Stimulated activated CD4-positive, alpha-beta T cell treated with anti-CD3 and anti-CD28 coated beads, Interleukin-4, amount 100 ng/mL, for 48 hours (primary cell): ENCODE data around the gene PTRH2.
"Not testable (repeated sequence)": the region's sequence is repeated elsewhere in the genome, so short reads cannot be mapped to it uniquely, and the experiment has no call there.

Experiments used
- DNase-seq, 2 donors: peaks; one replicate each; pipeline ENCODE4 v3.0.0-alpha.2; 2020; ENCODE audit warnings: low read depth in 2 of 2

Gene PTRH2

GRCh38 chr17:59669411-59669810, 37.8 kb downstream of the PTRH2 start:
- DNase-seq: no peak

DNA sequence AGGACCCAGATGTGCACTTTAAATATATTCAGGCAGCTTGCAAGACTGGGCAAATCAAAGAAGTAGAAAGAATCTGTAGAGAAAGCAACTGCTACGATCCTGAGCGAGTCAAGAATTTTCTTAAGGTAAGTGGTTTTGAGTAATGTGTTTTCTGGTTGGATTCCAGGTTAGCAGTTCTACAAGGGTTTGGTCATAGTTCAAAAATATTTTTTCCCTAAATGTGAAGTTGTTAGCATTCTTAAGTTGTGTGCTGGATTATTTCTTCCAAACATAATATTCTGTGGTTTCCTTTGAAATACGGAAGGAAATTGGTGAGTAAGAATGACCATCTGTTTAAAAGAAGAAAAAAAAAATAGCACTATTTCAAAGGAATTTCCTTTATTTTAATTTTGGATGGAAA, 38.4 kb downstream of the PTRH2 start:
- DNase-seq: no peak

- no peak for DNase-seq
These were observed 41.0 kb downstream of the PTRH2 start for GRCh38 chr17:59666235-59666634.

DNA sequence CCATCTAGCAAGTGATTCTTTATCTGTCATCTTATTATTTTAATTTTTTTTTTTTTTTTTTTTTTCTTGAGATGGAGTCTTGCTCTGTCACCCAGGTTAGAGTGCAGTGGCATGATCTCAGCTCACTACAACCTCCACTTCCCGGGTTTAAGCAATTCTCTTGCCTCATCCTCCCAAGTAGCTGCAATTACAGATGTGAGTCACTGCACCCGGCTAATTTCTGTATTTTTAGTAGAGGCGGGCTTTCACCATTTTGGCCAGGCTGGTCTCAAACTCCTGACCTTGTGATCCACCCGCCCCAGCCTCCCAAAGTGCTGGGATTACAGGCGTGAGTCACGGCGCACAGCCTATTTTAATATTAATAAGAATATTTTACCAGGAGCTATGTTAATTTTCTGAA, 50.6 kb downstream of the PTRH2 start:
- not testable (repeated sequence) for DNase-seq

DNA sequence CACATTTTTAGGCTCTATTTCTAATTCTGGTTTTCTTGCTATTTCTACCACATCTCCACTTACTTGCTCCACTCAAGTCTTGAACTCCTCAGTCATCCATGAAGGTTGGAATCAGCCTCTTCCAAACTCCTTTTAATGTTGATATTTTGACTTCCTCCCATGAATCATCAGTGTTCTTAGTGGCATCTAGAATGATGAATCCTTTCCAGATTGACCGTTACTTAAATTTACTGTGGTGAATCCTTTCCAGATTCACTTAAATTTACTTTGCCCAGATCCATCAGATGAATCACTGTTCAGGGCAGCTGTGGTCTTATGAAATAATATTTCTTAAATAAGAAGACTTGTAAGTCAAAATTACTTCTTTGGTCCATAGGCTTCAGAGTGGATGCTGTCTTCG, 55.1 kb downstream of the PTRH2 start:
- no peak for DNase-seq

DNA sequence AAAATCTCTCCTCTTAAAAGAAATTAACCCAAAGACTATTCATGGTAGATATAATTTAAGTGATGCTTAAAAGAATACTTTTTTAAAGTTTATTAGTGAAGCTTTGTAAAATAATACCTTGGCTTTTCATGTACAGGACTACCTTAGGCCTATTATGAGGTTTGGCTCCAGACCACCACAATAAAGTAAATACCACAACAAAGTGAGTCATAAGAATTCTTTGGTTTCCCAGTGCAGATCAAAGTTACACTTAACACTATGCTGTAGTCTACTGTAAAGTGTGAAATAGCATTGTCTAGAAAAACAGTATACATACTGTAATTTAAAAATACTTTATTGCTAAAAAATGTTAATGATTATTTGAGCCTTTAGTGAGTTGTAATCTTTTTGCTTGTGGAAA, 55.9 kb downstream of the PTRH2 start:
- no peak for DNase-seq

DNA sequence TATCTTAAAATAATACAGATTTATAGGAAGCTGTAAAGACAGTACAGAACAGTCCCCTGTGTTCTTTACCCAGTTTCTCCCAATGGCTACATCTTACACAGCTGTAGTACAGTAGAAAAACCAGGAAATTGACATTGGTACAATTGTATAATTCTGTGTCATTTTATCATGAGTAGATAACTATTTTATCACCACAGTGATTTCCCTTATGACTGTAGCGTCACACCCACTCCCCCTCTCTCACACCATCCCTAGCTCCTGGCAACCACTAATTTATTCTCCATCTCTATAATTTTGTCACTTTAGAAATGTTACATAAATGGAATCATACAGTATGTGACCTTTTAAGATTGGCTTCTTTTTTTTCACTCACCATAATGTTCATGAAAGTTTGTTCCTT, 56.6 kb downstream of the PTRH2 start:
- no peak for DNase-seq

DNA sequence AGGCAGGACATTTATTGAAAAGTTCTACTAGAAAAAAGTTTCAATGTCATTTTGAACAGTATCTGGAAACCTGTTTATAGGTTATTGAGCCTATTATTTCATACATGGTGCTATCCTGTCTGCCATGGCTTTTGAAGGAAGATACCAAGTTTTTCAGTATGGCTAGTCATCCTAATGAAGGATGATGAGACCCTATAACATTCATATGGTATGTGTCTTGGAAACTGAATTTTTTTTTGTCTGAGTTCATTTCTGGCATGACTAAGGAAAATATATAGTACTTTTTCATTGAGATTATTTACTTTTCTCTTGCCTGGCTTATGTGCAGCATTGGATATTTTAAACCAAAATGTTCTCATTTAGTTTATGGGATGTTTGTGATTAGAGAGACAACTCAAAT, 57.3 kb downstream of the PTRH2 start:
- no peak for DNase-seq
